ENCODE data around the gene GMNC. TPM values are rescaled to one million over a fixed set of nuclear protein-coding genes. Genes with fewer than 3 reads are reported as not detected.

Gene GMNC
- polyA plus RNA-seq, 1 donor (not counting 4 experiments of a cell fraction or from before 2014, with no cell fraction given), result not detected

GRCh38 chr3:190854062-190854461 is 8.4 kb downstream of the GMNC start:
- Histone ChIP-seq H3K4me2 (ENCODE audit: control insufficient read depth, extremely low read depth, insufficient read depth, low read depth, low read length) (no peak overlapping the region), H3K4me1 (ENCODE audit: control insufficient read depth, extremely low read depth, insufficient read depth, low read length) (no peaks in the 10 kb centered on the region), H3K36me3 (ENCODE audit: control insufficient read depth in 2 of 2, extremely low read depth in 1 of 2, insufficient read depth in 2 of 2, low read length in 2 of 2) (no peaks in the 10 kb centered on the region), H3K9me1 (ENCODE audit: control insufficient read depth, extremely low read depth, insufficient read depth, low read length) (no peaks in the 10 kb centered on the region), H3K27ac (ENCODE audit: control insufficient read depth, insufficient read depth, low read length) (no peak overlapping the region), H3K27me3 (ENCODE audit: control insufficient read depth, extremely low read depth, insufficient read depth, low read length) (no peaks in the 10 kb centered on the region), H4K20me1 (ENCODE audit: control insufficient read depth, extremely low read depth, insufficient read depth, low read length) (no peaks in the 10 kb centered on the region), H3K9ac (ENCODE audit: control insufficient read depth, extremely low read depth, insufficient read depth, low read length) (no peak overlapping the region), H3K4me3 (ENCODE audit: control insufficient read depth in 2 of 3, extremely low read depth in 1 of 3, insufficient read depth in 2 of 3, low read depth in 1 of 3, low read length in 3 of 3) (no peak overlapping the region), H2AFZ (ENCODE audit: control insufficient read depth, low read length) (no peak overlapping the region), H3K79me2 (ENCODE audit: control insufficient read depth, insufficient read depth, low read length) (no peaks in the 10 kb centered on the region), H3K9me3 (ENCODE audit: control insufficient read depth, low read depth, low read length) (no peaks in the 10 kb centered on the region)
- dilution Hi-C loops (cut with MboI; ENCODE audit: extremely low pct_ligation_motif_present, low sequenced_read_pairs), result no loop called here
- DNase-seq (ENCODE audit: low read depth, low spot score) (no peak), FAIRE-seq (no peak)
- TF ChIP-seq CTCF (optimal IDR thresholded peaks at IDR 0.05 in 1 of 3, IDR thresholded peaks at IDR 0.05 in 1 of 3, conservative IDR thresholded peaks at IDR 0.05 in 1 of 3; ENCODE audit: extremely low read depth in 1 of 3, insufficient read depth in 2 of 3, low read length in 3 of 3) (no peak), EZH2 (IDR thresholded peaks at IDR 0.05; ENCODE audit: low read length) (no peak)

- FAIRE-seq (no peak), DNase-seq (ENCODE audit: low read depth, low spot score) (no peak)
Measured at GRCh38 chr3:190853464-190853863, 9.0 kb downstream of the GMNC start.

More at GRCh38 chr3:190853464-190853863, 9.0 kb downstream of the GMNC start:
- Histone ChIP-seq H4K20me1 (ENCODE audit: control insufficient read depth, extremely low read depth, insufficient read depth, low read length) (no peaks in the 10 kb centered on the region), H3K4me2 (ENCODE audit: control insufficient read depth, extremely low read depth, insufficient read depth, low read depth, low read length) (no peak overlapping the region), H3K36me3 (ENCODE audit: control insufficient read depth in 2 of 2, extremely low read depth in 1 of 2, insufficient read depth in 2 of 2, low read length in 2 of 2) (no peaks in the 10 kb centered on the region), H3K79me2 (ENCODE audit: control insufficient read depth, insufficient read depth, low read length) (no peaks in the 10 kb centered on the region), H3K9me3 (ENCODE audit: control insufficient read depth, low read depth, low read length) (no peaks in the 10 kb centered on the region), H3K4me1 (ENCODE audit: control insufficient read depth, extremely low read depth, insufficient read depth, low read length) (no peaks in the 10 kb centered on the region), H3K9ac (ENCODE audit: control insufficient read depth, extremely low read depth, insufficient read depth, low read length) (no peak overlapping the region), H3K4me3 (ENCODE audit: control insufficient read depth in 2 of 3, extremely low read depth in 1 of 3, insufficient read depth in 2 of 3, low read depth in 1 of 3, low read length in 3 of 3) (no peak overlapping the region), H3K27ac (ENCODE audit: control insufficient read depth, insufficient read depth, low read length) (no peak overlapping the region), H2AFZ (ENCODE audit: control insufficient read depth, low read length) (no peak overlapping the region), H3K9me1 (ENCODE audit: control insufficient read depth, extremely low read depth, insufficient read depth, low read length) (no peaks in the 10 kb centered on the region), H3K27me3 (ENCODE audit: control insufficient read depth, extremely low read depth, insufficient read depth, low read length) (no peaks in the 10 kb centered on the region)
- dilution Hi-C loops (cut with MboI; ENCODE audit: extremely low pct_ligation_motif_present, low sequenced_read_pairs), result no loop called here
- no peak for TF ChIP-seq EZH2 (IDR thresholded peaks at IDR 0.05; ENCODE audit: low read length)
- no peak for TF ChIP-seq CTCF (optimal IDR thresholded peaks at IDR 0.05 in 1 of 3, IDR thresholded peaks at IDR 0.05 in 1 of 3, conservative IDR thresholded peaks at IDR 0.05 in 1 of 3; ENCODE audit: extremely low read depth in 1 of 3, insufficient read depth in 2 of 3, low read length in 3 of 3)
